Astrocyte of the cerebellum (primary cell): ENCODE measurements around the gene ETS2.
A peak's percentile ranks its signal among the peaks of the same experiment; 100 is the strongest.

Source experiments
- DNase-seq: peaks from one replicate; pipeline ENCODE4 v3.0.0-alpha.2; 2011; ENCODE audit warnings: low read depth
- H3K4me3 ChIP-seq: 2 replicates; pipeline ENCODE4 v1.5.1; 2011; ENCODE audit warnings: mild to moderate bottlenecking, low read depth, low read length, moderate library complexity
- in situ Hi-C: cut with HindIII; loops from 2 replicates; pipeline ENCODE4 v1.10.0; 2017; ENCODE audit warnings: low sequenced_read_pairs
- TF ChIP-seq, protein P1 (sequence below): IDR thresholded peaks from 2 replicates; pipeline ENCODE4 v1.5.1; 2012; ENCODE audit warnings: low read length, low read depth, moderate library complexity, mild to moderate bottlenecking; ENCODE audit errors: missing control alignments

The ETS2 gene

DNA sequence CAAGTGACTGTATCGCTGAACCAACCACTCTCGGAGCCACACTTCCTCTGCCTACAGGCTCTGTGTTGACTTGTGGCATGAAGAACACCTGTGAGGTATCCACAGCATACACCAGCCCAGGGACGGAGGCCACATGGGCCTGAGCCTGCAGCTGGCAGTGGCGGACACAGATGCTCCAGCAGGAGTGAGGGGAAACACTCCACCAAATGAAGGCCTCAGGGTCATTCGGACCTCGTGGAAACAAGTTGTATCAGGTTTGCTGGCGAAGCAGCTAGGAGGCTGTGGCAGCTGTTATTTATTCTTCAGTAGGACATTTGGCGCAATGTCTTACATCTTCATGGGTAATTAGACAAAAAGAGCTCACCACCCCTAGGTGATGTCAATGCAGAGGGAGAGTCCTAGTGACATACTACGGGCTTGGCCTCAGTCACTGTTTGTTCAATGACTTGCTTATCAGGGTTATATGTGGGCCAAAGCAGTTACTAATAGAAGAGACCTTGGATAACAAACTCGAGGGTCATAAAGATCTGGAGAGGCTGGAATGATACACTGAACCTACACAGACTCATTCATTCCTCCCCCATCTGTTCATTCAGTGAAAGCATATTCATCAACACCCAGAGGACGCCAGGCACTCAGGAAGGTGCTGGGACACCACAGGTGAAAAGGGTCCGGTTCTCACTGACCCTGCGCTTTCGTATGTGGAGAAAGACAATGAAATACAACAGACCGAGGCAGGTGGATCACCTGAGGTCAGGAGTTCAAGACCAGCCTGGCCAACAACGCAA, 11.6 kb upstream of the ETS2 start:
- H3K4me3 ChIP-seq, result no peak overlapping the region
- in situ Hi-C loops, result no loop called here
- TF ChIP-seq, protein P1, sequence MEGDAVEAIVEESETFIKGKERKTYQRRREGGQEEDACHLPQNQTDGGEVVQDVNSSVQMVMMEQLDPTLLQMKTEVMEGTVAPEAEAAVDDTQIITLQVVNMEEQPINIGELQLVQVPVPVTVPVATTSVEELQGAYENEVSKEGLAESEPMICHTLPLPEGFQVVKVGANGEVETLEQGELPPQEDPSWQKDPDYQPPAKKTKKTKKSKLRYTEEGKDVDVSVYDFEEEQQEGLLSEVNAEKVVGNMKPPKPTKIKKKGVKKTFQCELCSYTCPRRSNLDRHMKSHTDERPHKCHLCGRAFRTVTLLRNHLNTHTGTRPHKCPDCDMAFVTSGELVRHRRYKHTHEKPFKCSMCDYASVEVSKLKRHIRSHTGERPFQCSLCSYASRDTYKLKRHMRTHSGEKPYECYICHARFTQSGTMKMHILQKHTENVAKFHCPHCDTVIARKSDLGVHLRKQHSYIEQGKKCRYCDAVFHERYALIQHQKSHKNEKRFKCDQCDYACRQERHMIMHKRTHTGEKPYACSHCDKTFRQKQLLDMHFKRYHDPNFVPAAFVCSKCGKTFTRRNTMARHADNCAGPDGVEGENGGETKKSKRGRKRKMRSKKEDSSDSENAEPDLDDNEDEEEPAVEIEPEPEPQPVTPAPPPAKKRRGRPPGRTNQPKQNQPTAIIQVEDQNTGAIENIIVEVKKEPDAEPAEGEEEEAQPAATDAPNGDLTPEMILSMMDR, result no peak
- DNase-seq, result no peak

DNA sequence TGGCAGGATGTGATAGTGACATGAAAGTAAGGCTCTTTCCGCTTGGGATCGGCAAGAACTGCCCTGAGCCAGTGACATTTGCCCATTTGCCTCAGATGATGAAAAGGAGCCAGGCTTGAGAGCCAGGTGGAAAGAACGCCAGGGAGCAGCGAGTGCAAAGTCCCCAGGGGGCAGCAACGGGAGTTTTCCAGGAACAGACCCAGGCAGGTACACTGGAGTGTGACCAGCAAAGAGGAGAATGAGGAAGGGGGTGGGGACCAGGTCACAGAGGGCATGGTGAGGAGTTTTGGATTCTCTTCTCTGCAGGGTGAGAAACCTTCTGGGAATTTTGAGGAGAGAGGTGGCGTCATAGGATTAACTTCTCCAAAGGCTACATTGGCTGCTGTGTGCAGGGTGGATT, 10.8 kb upstream of the ETS2 start:
- DNase-seq, result no peak
- no peak overlapping the region for H3K4me3 ChIP-seq
- in situ Hi-C loops, result no loop called here
- TF ChIP-seq, protein P1, result no peak

DNA sequence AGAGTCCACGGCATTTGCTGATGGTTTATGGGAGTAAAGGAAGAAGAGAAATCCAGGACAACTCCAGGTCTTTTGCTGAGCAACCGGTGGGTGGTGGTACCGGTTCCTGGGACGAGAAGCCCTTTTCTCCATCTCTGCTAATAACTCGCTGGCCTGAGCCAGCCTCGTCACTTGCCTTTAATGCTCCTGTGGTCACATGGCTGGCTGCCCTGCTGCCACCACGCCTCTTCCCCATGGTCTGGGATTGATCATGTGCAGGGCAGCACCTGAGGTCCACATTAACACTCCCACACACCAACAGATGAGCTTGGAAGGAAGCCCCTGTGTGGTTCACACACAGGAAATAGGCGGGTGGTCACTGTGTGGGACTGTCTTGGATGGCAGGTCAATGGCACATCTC, 10.3 kb upstream of the ETS2 start:
- H3K4me3 ChIP-seq, result no peak overlapping the region
- in situ Hi-C loops, result no loop called here
- DNase-seq, result no peak
- TF ChIP-seq, protein P1, result no peak

DNA sequence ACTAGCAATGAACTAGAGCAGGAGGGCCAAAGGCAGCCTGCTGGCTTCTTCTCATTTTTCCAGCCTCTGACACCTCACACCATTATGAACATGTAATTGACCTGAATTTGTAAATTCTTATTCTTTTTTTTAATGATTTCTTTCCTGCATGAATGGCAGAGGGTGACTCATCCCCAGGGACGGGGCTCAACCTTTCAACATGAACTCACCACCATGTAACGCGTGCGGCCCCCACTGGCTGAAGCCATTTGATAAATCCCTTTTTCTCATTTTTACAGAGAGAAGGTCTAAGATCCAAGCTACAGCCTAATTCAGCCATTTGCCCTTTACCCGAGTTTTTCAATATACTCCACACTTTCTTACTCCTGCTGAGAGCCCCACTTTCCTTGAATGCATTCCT, 9.3 kb upstream of the ETS2 start:
- in situ Hi-C loops, result no loop called here
- peak; percentile 55 for DNase-seq

DNA sequence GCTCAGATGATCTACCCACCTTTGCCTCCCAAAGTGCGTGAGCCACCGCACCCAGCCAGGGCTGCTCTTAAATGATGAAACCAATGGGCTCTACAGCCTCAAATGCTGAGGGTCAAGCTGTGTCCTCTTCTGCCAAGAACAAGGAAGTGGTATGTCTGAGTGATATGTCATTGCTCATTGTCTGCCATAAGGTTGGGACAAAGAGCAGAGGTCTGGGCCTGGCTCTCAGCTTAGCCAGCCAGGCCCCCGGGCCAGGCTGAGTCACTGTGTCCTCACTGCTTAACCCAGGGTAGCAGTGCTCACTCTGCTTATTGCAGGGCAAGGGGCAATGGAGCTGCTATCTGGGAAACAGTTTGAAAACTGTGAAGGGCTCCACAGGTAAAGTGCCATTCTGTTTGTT, 8.3 kb upstream of the ETS2 start:
- TF ChIP-seq, protein P1, result no peak
- in situ Hi-C loops, result no loop called here
- DNase-seq, result no peak
- H3K4me3 ChIP-seq, result no peak overlapping the region

More for the DNA sequence above, 9.3 kb upstream of the ETS2 start:
- H3K4me3 ChIP-seq, result no peak overlapping the region
- TF ChIP-seq, protein P1, result peak; percentile 27

DNA sequence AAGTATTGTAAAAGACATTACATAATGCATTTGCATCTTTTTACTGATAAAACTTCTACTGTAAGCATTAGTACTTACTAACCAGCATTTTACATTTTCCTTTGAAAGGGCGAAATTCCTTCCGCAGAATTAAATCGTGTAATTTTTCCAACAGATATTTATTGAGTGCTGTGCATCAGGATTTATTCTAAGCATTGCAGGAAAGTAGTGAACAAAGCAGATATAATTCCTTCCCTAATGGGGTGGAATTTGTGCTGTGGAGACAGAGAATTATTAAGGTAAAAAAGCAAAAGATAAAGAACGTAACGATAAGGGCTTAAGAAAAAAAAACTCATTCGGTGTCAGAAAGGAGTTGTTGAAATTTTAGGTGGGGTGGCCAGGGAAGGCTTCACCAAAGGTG, 7.6 kb upstream of the ETS2 start:
- in situ Hi-C loops, result no loop called here
- TF ChIP-seq, protein P1, result no peak
- no peak for DNase-seq
- no peak overlapping the region for H3K4me3 ChIP-seq
